OCI-LY3 (cell line): ENCODE data around the gene AP3S2.

Experiments used
- CTCF ChIP-seq: fragments of 200-600, 300-600 bp; sonication (generic); IDR thresholded peaks from 2 replicates; pipeline ENCODE4 v1.5.1; 2014; ENCODE audit warnings: antibody characterized with exemption, low read length, low read depth
- EZH2phosphoT487 ChIP-seq: fragments of 200-600 bp; shearing (Covaris generic); IDR thresholded peaks from 2 replicates; pipeline ENCODE4 v1.6.1; 2018; ENCODE audit warnings: antibody characterized with exemption, mixed run types, low read depth

GRCh38 chr15:89803941-89804800, 89.6 kb downstream of the AP3S2 start:
- TF ChIP-seq CTCF (no peak), EZH2phosphoT487 (no peak)
